ENCODE data around the gene CNTRL.

CNTRL gene

GRCh38 chr9:121179930-121180681 is 105.4 kb downstream of the CNTRL start:
- no peak for DNase-seq (ENCODE audit: low read depth, low spot score)

GRCh38 chr9:121182101-121182836 is 107.5 kb downstream of the CNTRL start:
- DNase-seq (ENCODE audit: low read depth, low spot score) = no peak

DNA sequence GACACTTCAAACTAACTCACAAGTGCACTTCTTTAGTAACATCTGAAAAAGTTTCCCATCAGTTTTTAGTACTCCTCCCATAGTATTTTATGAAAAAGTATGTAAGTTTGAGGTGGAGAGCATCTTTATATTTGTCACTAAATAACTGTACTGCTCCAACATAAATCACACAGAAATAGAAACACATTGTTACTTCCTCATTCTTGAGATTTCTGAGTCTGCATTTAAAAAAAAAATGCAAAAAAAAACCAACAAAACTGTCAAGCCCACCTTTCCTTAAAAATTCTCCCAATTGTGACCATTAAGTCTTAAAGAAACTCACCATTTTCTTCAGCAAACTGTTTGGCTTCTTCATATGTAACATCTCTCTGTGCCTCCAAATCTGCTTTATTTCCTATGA is 108.2 kb downstream of the CNTRL start:
- no peak for DNase-seq (ENCODE audit: low read depth, low spot score)

- DNase-seq (ENCODE audit: low read depth, low spot score) = no peak
Observed at GRCh38 chr9:121183666-121184423, 109.1 kb downstream of the CNTRL start.

DNA sequence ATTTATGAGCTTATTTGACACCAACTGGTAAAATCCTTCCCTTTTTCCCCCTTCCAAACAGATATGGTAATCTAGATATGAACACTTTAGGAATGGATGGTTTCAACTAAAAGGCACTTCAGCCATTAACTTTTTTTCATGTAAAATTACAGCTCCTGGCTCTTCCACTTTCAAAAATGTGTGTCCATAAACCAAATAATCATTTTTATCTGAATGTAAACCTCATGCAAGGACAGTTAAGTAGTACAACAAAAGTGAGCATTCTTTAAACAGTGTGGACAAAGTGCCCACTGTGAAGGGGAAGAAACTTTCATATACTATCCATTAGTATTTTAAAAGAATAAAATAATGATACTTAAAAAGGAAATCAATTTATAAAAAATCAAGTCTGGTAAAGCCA is 109.7 kb downstream of the CNTRL start:
- DNase-seq (ENCODE audit: low read depth, low spot score) = no peak

GRCh38 chr9:121185178-121185745 is 110.5 kb downstream of the CNTRL start:
- no peak for DNase-seq (ENCODE audit: low read depth, low spot score)

DNA sequence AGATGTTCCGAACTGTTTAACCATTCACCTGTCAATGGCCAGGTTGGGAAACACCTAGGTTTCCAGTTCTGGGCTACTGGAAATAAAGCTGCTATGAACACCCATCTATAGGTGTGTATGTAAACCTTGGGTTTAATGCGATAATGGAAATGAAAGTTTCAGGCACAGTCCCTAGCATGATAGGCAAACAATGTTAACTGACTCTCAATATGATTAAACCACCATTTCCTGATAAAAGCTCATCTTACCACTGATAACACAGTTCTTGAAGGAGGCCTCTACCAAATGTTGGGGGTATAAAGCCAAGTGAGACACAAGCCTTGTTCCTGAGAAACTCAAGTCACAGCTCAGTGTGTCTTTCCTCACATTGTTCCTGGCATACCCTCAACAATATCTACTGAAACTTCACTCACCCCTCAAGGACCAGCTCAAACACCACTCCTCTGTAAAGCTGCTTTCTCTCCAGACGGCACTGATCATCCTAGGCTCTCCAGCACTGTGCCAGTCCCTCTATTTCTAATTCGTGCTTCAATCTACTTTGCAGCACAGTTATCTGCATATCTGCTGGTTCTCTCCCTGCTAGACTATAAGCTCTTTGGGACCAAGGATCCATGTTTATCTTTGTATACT is 111.1 kb downstream of the CNTRL start:
- DNase-seq (ENCODE audit: low read depth, low spot score) = no peak

DNA sequence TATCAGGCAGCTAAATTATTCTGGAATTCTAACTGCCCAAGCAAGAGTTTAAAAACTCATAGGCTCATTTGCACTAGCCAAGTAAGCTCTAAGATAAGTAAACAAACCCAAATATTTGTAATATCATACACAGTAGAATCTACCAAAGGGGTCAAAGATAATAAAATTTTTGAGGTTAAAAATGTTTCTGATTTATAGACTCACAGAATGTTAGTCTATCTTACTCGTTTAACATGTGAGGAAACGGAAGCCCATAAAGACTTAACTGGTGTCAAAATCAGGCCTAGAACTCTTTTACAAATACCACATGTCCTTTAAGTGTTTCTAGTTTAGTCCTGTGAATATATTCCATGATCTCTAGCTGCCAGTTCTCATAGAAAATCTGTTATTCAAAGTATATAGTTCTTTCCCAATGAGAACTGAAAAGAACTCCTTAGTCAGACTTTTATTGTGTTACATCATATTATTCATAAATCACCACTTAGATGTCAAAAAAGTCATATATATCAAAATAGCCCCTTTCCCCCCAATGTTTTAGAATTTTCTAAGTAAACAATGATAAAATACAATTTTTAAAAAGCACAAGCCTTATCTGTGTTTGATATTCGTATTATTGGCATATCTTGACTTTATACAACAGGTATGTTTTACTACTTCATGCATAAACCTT is 113.0 kb downstream of the CNTRL start:
- no peak for DNase-seq (ENCODE audit: low read depth, low spot score)

- DNase-seq (ENCODE audit: low read depth, low spot score) = no peak
Observed at GRCh38 chr9:121189006-121189405, 114.3 kb downstream of the CNTRL start.

DNA sequence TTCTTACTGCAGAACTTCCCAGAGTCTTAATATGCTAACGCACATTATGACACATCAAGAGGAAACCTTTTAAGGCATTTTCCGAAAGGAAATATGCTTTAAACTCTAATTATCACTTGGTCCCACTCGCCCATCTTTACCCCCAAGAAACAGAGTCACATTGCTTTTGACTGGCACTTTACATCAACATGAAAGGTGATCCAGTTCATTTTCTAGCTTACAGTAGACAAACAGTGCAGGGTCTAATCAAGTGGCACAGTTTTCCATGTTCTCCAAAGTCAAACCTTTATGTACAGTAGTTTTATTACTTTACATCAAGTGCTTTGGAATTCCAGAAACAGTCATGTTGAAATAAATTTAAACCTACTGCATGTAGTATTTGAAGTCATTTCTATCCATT is 114.9 kb downstream of the CNTRL start:
- DNase-seq (ENCODE audit: low read depth, low spot score) = no peak

GRCh38 chr9:121191235-121191634 is 116.5 kb downstream of the CNTRL start:
- DNase-seq (ENCODE audit: low read depth, low spot score) = no peak

DNA sequence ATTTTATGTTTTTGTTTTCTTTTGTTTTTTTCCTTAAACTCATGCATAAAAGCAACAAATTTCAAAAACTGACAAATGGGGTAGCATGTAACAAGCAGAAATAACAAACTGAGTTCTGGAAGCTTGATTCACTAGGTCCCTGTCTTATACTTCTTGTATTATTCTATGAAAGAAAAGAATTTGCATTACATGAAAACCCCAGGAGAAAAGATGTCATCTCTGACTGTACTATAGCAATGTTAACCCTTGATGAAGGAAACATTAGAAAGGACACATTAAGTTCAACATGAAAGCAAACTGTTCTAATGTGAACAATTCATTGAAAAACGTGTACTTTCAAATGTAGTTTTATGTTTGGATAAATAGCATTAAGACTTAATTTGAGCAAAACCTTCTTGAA is 117.8 kb downstream of the CNTRL start:
- DNase-seq (ENCODE audit: low read depth, low spot score) = no peak

DNA sequence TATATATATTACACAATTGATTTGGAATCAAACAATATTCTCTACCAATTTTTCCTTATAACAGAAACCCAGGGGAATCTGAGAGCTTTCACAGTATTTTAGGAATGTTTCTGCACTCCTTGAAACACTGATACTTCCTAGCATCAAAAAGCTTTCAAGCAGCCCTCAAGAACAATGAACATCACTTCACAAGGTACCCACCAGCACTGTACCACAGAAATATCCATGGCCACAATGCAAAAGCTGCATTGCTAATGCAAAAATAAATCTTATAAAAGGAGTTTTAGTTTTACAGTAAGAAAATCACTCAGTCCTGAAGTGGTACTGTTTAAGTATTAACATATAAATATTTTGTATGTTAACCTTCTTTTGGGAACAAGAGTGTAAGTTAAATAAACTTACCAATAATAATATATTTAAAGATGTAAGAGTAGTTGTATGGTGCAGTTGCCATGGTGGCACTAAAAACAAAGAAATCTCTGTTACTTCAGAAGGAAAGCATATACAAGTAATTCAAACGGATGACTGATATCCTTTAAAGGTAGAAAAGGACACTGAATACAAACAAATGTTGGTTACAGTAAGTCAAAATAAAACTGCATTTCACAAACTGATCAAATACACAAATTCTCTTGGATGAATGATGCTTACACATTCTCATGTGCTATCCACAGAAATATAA is 118.3 kb downstream of the CNTRL start:
- DNase-seq (ENCODE audit: low read depth, low spot score) = no peak

GRCh38 chr9:121194730-121195129 is 120.0 kb downstream of the CNTRL start:
- DNase-seq (ENCODE audit: low read depth, low spot score) = no peak

GRCh38 chr9:121196389-121196788 is 121.6 kb downstream of the CNTRL start:
- DNase-seq (ENCODE audit: low read depth, low spot score) = no peak

DNA sequence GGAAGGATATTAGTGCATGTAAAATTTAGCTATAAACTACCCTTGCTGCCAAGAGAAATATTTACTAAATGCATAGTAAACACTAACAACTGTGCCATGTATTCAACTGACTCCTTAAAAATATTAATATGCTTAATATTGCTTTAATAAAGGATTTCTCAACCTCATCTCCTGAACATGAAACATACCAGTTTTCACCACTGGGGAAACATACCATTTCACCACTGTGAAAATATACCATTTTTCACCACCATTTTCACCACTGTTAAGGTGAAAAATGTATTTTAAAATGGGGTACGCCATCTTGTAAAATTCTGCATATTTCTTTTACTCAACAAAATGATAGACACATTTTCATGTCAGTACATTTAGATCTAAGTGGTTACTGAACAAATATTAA is 122.4 kb downstream of the CNTRL start:
- no peak for DNase-seq (ENCODE audit: low read depth, low spot score)

DNA sequence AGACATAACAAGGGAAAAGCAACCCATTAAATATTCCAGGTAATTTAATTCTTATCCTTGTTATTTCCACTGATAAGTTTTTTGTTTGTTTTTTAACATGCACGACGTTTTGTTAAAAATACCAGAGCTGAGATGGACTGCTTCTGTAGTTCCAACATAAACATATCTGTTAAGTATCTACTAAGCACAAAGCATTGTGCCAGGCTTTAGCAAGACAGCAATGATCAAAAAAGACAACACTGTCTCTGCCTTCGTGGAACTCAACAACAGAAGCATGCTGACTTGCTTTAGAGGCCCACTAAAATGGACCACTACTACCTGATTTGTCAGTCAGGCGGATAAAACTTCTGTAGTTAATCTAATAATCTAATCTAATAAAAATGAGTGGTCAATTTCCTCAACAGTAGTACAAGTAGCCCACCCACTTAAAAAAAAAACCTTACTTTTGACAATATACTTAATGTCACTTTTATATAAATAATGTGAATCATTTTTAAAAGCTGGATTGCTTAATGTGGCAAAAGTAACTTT is 123.8 kb downstream of the CNTRL start:
- no peak for DNase-seq (ENCODE audit: low read depth, low spot score)

- DNase-seq (ENCODE audit: low read depth, low spot score) = no peak
Observed at GRCh38 chr9:121199921-121200320, 125.2 kb downstream of the CNTRL start.

DNA sequence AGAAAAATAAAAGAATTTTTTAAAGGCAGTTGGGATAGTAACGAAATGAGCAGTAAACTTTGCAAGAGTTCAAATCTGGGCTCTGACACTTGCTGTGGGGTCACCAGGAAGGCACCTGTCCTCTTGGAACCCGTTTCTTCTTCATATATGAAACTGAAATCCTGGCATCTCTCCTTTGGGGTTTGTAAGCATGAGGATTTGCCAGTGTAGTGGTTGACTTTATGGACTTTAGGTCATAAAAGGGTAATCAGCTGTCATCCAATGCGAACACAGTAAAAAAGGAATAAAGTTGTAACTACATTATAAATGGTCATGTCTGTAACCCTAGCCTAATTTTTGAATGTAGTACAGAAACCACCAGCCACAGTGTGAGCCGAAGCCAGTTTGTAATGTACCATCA is 125.6 kb downstream of the CNTRL start:
- DNase-seq (ENCODE audit: low read depth, low spot score) = no peak

- DNase-seq (ENCODE audit: low read depth, low spot score) = peak; percentile 21
Observed at GRCh38 chr9:121201045-121201737, 126.4 kb downstream of the CNTRL start.
